Thyroid gland (tissue), 4 donors: Measurements from ENCODE around the gene CITED1. TPM values are rescaled to one million over a fixed set of nuclear protein-coding genes. Genes with fewer than 3 reads are reported as not detected.

Source experiments
- DNase-seq, 2 donors: peaks; one replicate each; pipeline ENCODE4 v3.0.0-alpha.2; 2019
- H3K27ac ChIP-seq, 3 donors: fragments of 200-600 bp; sonication (generic); 1 replicate in 2 of 3; 2 replicates in 1 of 3; pipeline ENCODE4 v1.5.1; 2016 to 2019; ENCODE audit warnings: mild to moderate bottlenecking in 1 of 3, moderate library complexity in 1 of 3
- H3K27me3 ChIP-seq: fragments of 200-600 bp; sonication (generic); one replicate; pipeline ENCODE4 v1.5.1; 2019
- H3K36me3 ChIP-seq, 2 donors: fragments of 200-600 bp; sonication (generic); one replicate each; pipeline ENCODE4 v1.5.1; 2016 to 2019
- H3K4me1 ChIP-seq, 2 donors: fragments of 200-600 bp; sonication (generic); one replicate each; pipeline ENCODE4 v1.5.1; 2017 to 2019
- H3K4me3 ChIP-seq, 3 donors: fragments of 200-600 bp; sonication (generic); replicated peaks in 1 of 3; 1 replicate in 2 of 3; 2 replicates in 1 of 3; pipeline ENCODE4 v1.5.1; 2016; ENCODE audit warnings: mild to moderate bottlenecking in 1 of 3
- H3K9me3 ChIP-seq: fragments of 200-600 bp; sonication (generic); one replicate; pipeline ENCODE4 v1.5.1; 2017
- POLR2A ChIP-seq, 2 donors: fragments of 450-650 bp; IDR thresholded peaks; one replicate each; pipeline ENCODE4 v1.6.1; 2017; ENCODE audit warnings: antibody characterized with exemption in 2 of 2, mild to moderate bottlenecking in 2 of 2, moderate library complexity in 1 of 2
- WGBS, 2 donors: methylation state at CpG; one replicate each; pipeline ENCODE4 v1.1.5; 2017; 5-methylcytosine and 5-hydroxymethylcytosine counted together
- intact Hi-C: fragments of 100-400 bp; cut with DNase I; formaldehyde crosslinking; loops from one replicate; pipeline ENCODE4 v1.15.1; 2023
- total RNA-seq, 4 donors: library from RNA; depleted of rRNA; stranded (reverse); fragments of >200 nt; gene quantifications; one replicate each; pipeline ENCODE4 v1.2.3, GENCODE V29; 2016
- TF ChIP-seq, protein P1 (sequence below), 6 experiments: fragments of 200-600 bp in 3 of 6; fragments of 450-650 bp in 3 of 6; sonication (generic) in 3 of 6; IDR thresholded peaks; one replicate each; pipeline ENCODE4 v1.5.1; 2016 to 2019; ENCODE audit warnings: antibody characterized with exemption in 6 of 6, mild to moderate bottlenecking in 2 of 6, inconsistent platforms in 1 of 6, moderate library complexity in 1 of 6

The CITED1 gene
- total RNA-seq, 4 donors from 2014 or later: 5.5 to 29.9 (median 17.5) TPM

DNA sequence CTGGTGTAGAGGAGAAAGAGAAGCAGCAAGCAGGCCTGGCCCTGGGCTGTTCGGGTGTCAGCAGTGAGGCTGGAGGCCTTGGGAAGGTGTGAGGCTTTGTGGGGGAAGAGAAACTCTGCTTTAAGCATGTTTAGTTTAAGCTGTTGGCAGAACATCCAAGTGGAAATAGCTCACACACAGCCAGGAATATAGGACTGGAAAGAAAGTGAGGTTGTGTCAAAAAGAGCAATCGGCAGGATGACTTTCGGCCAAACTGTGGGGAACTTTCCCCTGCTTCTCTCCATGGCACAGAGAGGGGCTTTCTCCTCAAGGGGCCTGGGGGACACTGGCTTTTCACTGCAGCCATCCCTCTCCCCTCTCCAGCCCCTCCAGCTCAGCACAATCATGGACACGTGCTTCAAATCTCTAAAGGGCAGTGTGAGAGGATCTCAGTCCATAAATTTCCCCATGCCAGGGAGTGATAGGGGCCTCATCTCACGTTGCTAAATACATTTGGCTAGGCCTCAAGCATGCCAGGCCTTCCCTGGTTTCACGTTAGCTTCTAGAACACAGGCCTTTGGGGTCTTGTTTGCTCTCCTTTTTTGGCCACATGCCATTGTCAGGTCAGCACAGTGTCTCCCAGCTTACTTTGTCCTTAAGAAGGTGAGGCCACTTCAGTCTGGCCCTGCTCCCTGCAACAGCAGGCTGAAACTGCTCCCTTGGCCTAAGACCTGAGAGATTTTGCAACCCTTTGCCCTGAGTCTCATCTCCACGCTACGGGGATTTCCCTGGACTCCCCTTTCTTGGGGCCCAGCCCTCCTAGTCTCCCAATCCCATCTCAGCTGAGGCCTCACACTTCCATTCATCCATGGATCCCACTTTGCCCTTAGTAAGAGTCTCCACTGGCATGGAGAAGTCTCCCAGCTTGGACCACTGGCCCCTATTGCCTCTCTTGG, 8.3 kb upstream of the CITED1 start:
- WGBS, 2 donors: 35 to 56% methylated on average over 6 to 8 of the region's 8 CpGs
- DNase-seq: peak in 1 of 2 donors; percentile 30
- Histone ChIP-seq H3K36me3 (no peaks in the 10 kb centered on the region), H3K9me3 (no peaks in the 10 kb centered on the region), H3K27me3 (no peaks in the 10 kb centered on the region), H3K4me1 (peaks cover 5 to 7% of the 10 kb centered on the region in 2 donors), H3K4me3 (no peak overlapping the region), H3K27ac (peak overlapping the region; percentile 5 to 58 (median 56))
- TF ChIP-seq, protein P1, sequence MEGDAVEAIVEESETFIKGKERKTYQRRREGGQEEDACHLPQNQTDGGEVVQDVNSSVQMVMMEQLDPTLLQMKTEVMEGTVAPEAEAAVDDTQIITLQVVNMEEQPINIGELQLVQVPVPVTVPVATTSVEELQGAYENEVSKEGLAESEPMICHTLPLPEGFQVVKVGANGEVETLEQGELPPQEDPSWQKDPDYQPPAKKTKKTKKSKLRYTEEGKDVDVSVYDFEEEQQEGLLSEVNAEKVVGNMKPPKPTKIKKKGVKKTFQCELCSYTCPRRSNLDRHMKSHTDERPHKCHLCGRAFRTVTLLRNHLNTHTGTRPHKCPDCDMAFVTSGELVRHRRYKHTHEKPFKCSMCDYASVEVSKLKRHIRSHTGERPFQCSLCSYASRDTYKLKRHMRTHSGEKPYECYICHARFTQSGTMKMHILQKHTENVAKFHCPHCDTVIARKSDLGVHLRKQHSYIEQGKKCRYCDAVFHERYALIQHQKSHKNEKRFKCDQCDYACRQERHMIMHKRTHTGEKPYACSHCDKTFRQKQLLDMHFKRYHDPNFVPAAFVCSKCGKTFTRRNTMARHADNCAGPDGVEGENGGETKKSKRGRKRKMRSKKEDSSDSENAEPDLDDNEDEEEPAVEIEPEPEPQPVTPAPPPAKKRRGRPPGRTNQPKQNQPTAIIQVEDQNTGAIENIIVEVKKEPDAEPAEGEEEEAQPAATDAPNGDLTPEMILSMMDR (IDR thresholded peaks at IDR 0.05): no peak
- TF ChIP-seq POLR2A (IDR thresholded peaks at IDR 0.05): no peak
- intact Hi-C loops: no loop called here

DNA sequence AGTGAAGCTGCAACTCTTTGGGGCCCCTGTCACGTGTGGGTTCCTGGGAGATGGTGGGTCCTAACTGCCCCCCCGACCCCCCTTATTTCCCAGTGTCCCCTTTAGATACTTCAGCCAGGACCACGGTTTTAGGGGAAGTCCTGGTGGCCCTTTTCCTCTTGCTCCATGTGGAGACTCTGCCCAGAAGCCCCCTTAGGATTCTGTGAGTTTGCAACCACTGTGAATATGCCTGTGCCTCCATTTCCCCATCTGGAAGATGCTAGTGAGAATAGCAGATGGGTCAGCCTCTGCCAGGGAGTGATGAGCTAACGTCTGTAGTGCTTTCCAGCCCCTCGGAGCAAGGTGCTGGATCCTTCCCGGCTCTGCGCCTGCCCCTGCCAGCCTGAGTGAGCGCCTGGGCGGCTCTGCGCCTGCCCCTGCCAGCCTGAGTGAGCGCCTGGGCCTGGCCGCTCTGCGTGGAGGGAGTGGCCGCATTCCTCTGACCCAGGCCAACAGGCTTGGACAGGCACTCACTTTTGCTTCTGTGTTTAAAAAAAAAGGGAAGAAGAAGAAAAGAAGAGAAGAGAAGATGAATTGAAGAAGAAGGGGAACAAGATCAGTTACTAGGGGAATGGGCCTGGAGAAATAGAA, 6.7 kb upstream of the CITED1 start:
- H3K27me3 ChIP-seq: no peaks in the 10 kb centered on the region
- intact Hi-C loops: no loop called here
- H3K36me3 ChIP-seq: no peaks in the 10 kb centered on the region
- peak; percentile 55 to 69 for DNase-seq
- peaks cover 12 to 19% of the 10 kb centered on the region in 2 donors for H3K4me1 ChIP-seq
- TF ChIP-seq, protein P1 (IDR thresholded peaks at IDR 0.05): no peak
- peak in 1 of 2 donors; percentile 14 for TF ChIP-seq POLR2A (IDR thresholded peaks at IDR 0.05)
- no peaks in the 10 kb centered on the region for H3K9me3 ChIP-seq
- H3K4me3 ChIP-seq: no peak overlapping the region
- WGBS, 2 donors: 59 to 63% methylated on average over 10 to 12 of the region's 14 CpGs
- peak overlapping the region in 1 of 3 donors; percentile 31 for H3K27ac ChIP-seq

DNA sequence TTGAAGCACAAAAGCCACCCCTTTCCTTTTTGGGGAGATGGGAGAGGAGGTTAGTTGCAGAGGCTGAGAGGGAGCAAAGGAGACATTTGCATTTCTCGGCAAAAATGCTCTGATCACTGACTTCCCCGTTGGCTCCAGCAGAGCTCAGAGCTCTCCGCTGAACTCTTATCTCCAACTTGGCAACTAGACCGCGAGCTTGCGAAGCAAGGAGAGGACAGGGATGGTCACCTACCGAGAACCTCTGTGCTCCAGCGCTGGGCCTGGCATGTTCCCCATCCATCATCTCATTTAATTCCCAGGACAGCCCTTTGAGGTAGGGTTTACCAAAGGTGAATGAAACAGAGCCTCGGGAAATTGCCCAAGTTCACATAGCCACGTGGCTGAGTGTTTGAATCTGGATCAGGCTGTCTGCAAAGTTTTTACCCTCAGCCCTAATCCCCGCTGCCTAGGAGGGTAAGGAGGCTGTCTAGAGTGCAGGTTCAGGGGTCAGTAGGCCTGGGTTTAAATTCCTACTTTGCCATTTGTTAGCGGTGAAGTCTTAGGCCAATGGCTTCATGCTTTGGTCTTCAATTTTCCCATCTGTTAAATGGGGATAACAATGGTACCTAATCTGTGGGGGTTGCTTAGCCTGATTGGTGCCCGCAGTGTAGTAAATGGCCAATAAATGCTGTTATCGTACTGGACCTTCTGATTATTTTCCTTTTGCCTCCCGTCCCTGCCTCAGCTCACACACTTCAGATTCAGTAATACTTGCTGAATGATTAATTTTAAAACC, 3.8 kb upstream of the CITED1 start:
- DNase-seq: peak in 1 of 2 donors; percentile 33
- H3K27me3 ChIP-seq: peaks cover 4% of the 10 kb centered on the region
- no peaks in the 10 kb centered on the region for H3K9me3 ChIP-seq
- intact Hi-C loops: no loop called here
- 31 to 67% methylated on average over 3 to 15 of the region's 15 CpGs for WGBS, 2 donors
- H3K4me1 ChIP-seq: peaks cover 10 to 29% of the 10 kb centered on the region in 2 donors
- TF ChIP-seq POLR2A (IDR thresholded peaks at IDR 0.05): no peak
- TF ChIP-seq, protein P1 (IDR thresholded peaks at IDR 0.05): no peak
- no peaks in the 10 kb centered on the region for H3K36me3 ChIP-seq
- peak overlapping the region in 1 of 3 donors; percentile 28 for H3K4me3 ChIP-seq
- no peak overlapping the region for H3K27ac ChIP-seq

DNA sequence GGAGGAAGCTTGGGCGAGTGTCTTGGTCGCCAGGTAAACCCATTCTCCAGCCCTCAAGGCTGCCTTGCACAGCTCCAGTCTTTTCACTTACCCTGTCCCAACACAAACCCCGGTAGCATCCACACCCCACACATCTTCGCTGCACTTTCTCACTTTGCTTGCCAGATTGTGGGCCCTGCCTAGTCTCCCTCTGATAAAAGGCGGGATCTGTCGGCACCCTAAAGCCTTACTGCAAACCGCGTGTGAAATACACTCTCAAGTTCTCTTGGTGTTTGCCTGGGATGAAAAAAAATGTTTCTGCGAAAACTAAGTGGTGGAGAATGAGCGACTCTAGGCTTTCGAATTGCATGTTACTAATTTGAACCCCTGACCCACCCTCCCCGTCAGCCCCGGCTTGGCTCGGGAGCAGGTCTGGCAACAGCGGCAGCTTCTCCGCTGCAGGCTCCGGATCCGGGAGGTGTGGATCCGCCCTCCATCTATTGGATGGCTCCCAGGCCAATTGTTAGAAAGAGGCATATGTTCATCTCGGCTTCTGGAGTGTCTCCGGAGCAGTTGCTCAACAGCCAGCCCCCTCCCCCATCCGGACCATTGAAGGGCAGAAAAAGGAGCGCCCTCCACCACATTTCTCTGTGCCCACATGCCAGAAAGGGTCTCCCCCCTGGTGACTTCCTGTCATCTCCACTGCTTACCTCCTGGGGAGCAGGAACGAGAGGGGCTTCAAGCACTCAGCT, 3.0 kb upstream of the CITED1 start:
- Histone ChIP-seq H3K4me3 (peak overlapping the region in 1 of 3 donors; percentile 28), H3K9me3 (no peaks in the 10 kb centered on the region), H3K27me3 (peaks cover 4% of the 10 kb centered on the region), H3K4me1 (peaks cover 6 to 27% of the 10 kb centered on the region in 2 donors), H3K27ac (no peak overlapping the region), H3K36me3 (no peaks in the 10 kb centered on the region)
- TF ChIP-seq, protein P1 (IDR thresholded peaks at IDR 0.05): no peak
- no peak for TF ChIP-seq POLR2A (IDR thresholded peaks at IDR 0.05)
- intact Hi-C loops: no loop called here
- peak; percentile 72 to 76 for DNase-seq
- 4 to 5% methylated on average over 9 to 14 of the region's 24 CpGs for WGBS, 2 donors
